HG02840 (cell line): Measurements from ENCODE around the gene CABLES1.
"Not testable (repeated sequence)": the region's sequence is repeated elsewhere in the genome, so short reads cannot be mapped to it uniquely, and the experiment has no call there.

Experiments used
- ATAC-seq: cut with Tn5 transposase; IDR thresholded peaks from one replicate; pipeline ENCODE4 v1.9.1; 2021; ENCODE audit warnings: mild to moderate bottlenecking, moderate library complexity, moderate number of reproducible peaks; ENCODE audit not compliant: unreplicated experiment, low FRiP score

CABLES1 gene, protein sequence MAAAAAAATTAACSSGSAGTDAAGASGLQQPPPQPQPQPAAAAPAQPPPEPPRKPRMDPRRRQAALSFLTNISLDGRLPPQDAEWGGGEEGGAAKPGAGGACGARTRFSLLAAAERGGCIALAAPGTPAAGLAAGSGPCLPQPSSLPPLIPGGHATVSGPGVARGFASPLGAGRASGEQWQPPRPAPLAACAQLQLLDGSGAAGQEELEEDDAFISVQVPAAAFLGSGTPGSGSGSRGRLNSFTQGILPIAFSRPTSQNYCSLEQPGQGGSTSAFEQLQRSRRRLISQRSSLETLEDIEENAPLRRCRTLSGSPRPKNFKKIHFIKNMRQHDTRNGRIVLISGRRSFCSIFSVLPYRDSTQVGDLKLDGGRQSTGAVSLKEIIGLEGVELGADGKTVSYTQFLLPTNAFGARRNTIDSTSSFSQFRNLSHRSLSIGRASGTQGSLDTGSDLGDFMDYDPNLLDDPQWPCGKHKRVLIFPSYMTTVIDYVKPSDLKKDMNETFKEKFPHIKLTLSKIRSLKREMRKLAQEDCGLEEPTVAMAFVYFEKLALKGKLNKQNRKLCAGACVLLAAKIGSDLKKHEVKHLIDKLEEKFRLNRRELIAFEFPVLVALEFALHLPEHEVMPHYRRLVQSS

DNA sequence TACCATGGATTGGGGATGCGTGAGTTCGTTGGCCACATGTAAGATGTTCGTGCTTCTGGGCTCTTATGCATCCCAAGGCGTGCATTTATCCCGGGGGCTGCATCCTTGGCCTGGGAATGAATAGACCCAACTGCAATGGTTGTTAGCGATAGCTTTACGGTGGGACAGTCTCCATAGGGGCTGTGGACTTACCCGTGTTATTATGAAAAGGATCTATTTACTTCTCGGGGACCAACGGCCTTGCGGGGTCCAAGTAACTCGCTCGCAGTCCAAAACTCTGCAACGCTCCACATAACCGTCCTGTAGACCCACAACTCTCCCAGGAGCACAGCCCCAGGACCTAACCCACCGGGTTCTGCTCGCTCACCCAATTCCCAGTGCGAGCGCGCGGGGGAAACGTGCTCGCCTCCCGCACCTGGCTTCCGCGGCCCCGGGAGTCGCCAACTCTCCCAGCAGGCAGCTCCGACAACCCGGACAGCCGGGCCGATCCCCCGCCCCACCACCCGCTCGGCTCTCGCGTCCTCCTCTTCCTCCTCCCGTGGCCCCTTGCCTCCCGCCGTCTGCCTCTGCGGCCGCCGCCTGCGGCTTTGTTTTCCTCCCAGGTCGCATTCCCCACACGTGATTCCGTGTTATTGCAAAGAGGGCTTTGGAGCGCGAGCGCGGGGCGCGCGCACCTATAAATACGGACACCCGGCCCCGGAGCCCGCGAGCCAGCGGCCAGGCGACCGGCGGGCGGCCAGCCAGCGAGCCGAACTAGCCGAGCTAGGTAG, at the start of gene CABLES1:
CABLES1 (plus strand) TSS at position 706 of the 770 bp plus-strand sequence. CDS start 278 bp downstream, outside the sequence.
- no peak for ATAC-seq

DNA sequence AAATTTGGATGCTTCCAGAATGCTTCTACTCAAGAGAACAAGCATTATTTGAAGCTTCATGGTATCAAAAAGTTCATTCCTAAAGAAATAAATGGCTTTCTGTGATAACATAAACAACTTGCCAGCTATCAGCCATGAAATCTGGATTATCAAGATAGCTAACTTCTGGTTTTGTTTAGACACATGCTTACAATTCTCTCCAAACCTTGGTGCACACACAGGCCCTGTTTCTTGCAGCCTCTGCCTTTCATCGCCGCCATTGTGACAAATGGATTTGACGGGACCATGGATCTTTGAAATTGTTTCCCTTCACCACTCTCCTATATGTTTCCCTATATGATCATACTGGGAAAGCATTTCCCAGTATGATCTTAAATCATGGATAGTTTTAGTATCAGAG, 47.9 kb upstream of the CABLES1 start:
- no peak for ATAC-seq

DNA sequence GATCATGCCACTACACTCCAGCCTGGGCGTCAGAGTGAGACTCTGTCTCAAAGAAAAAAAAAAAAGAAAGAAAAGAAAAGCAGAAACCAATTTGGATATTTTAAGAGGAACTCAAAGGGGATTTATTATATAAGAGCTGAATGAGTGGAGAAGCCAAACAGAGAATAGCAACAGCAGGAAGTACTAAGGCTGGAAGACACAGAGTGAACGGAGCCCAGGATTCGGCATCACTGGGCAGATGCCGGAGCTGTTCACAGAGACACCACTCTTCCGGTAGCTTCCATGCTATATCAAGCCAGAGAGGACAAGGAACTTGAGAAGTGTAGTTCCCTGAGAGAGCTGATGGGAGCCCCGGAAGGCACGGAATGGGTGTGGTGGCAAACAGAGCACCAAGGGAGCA, 47.0 kb upstream of the CABLES1 start:
- ATAC-seq, result no peak

DNA sequence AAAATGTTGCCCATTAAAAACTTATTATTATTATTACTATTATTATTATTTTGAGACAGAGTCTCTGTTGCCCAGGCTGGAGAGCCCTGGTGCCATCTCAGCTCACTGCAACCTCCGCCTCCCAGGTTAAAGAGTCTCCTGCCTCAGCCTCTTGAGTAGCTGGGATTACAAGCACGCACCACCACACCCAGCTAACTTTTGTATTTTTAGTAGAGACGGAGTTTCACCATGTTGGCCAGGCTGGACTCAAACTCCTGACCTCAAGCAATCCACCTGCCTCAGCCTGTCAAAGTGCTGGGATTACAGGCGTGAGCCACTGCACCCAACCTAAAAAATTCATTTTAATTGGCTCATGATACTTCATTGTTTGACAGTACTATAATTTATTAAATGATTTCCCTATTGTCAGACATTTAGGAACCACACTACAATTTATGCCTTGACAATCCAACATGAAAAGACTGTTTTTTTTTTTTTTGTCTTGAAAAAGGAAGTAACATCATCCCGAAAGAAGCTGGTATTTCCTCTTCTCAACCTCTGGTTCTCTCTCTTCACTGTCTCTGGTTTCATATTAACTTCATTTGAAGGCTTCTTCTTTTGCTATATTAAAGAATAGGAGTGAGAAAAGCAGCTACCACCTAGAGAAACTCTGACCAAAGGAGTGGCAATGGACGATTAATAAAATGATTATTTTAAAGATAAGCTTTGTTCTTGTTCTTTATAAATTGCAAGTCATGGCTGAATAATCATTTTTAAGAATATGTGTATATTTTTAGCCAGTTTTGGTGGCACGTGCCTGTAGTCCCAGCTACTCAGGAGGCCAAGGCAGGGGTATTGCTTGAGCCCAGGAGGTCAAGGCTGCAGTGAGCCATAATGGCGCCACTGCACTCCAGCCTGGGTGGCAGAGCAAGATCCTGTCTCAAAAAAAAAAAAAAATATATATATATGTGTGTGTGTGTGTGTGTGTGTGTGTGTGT, 44.0 kb upstream of the CABLES1 start:
- not testable (repeated sequence) for ATAC-seq

DNA sequence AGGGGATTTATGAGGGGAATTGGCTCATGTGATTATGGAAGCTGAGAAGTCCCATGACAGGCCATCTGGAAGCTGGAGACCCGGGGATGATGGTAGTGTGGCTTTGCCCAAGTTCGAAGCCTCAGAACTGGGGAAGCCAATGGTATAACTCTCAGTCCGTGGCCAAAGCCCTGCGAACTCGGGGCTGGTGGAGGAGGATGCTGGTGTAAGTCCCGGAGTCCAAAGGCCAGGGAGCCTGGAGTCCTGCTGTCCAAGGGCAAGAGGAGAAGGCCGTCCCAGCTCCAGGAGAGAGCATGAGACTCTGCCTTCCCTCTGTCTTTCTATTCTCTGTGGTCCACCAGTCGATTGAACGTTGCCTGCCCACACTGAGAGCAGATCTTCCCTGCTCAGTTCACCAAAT, 43.2 kb upstream of the CABLES1 start:
- no peak for ATAC-seq

DNA sequence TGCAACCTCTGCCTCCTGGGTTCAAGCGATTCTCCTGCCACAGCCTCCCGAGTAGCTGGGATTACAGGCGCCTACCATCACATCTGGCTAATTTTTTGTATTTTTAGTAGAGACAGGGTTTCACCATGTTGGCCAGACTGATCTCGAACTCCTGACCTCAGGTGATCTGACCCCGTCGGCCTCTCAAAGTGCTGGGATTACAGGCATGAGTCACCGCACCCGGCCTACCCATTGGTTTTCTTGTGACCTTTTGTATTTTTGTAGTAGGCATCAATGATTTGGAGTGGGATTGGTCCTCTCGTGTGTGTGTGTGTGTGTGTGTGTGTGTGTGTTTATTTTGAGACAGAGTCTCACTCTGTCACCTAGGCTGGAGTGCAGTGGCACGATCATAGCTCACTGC, 42.2 kb upstream of the CABLES1 start:
- not testable (repeated sequence) for ATAC-seq

DNA sequence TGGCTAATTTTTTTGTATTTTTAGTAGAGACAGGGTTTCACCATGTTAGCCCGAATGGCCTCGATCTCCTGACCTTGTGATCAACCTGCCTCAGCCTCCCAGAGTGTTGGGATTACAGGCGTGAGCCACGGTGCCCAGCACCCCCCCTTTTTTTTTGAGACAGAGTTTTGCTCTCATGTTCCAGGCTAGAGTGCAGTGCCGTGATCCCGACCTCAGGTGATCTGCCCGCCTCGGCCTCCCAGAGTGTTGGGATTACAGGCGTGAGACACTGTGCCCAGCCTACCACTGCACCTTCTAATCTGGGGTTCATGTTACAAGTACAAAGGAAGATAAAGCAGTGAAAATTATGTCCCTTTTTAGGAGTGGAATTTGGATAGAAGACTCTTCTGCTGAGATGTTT, 41.5 kb upstream of the CABLES1 start:
- no peak for ATAC-seq

DNA sequence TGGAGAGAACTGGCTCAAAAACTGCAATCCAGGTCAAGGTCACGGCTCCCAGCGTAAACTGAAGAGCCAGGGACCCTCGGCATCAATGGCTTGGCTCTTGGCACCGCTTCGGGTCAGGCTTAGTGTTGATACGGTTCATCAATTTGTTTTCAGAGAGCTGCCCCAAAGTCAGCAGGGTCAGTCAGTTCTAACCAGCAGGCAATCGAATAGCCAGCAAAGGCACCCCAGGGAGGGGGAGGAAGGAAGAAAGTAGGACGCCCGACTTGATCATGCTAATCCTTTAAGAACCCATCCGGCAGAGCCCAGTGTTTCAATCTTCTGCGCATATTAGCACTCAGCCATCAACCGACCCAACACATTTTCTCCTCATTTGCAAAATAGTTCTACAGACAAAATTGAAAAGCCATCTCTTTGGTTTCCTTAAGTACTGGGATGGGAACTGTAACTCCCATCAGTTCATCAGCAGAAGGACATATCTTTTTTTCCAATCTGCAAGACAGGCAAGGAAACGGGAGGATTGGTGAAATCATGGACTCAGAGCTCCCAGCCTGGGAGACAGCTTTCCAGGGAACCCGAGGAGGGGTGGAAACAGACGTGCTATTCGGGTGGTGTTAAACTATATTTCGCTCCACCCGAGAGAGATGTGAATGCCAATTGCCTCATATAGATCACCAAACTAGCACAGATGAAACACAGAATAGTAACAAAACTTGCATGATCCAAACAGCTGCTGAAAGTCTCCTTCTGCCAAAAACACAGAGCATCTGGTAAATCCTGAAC, 40.7 kb upstream of the CABLES1 start:
- no peak for ATAC-seq

DNA sequence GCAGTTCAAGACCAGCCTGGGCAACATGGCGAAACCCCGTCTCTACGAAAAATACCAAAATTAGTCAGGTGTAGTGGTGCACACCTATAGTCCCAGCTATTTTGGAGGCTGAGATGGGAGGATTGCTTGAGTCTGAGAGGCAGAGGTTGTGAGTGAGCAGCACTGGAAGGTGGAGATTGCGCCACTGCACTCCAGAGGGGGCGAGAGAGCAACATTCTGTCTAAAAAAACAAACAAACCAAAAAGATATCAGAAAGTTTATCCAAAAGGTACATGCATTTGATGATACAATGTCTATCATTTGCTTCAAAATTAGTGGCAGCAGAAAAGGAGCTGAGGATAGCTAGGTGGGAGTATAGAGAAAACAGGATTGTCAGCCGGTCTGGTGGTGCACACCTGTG, 39.8 kb upstream of the CABLES1 start:
- no peak for ATAC-seq

DNA sequence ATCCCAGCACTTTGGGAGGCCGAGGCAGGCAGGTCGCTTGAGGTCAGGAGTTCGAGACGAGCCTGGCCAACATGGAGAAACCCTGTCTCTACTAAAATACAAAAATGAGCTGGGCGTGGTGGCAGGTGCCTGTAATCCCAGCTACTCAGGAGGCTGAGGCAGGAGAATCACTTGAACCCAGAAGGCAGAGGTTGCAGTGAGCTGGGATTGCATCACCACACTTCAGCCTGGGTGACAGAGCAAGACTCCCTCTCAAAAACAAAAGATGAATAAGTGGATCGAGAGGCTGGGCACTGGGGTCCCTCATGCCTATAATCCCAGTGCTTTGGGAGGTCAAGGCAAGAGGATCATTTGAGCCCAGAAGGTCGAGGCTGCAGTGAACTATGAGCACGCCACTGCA, 38.3 kb upstream of the CABLES1 start:
- ATAC-seq, result not testable (repeated sequence)

DNA sequence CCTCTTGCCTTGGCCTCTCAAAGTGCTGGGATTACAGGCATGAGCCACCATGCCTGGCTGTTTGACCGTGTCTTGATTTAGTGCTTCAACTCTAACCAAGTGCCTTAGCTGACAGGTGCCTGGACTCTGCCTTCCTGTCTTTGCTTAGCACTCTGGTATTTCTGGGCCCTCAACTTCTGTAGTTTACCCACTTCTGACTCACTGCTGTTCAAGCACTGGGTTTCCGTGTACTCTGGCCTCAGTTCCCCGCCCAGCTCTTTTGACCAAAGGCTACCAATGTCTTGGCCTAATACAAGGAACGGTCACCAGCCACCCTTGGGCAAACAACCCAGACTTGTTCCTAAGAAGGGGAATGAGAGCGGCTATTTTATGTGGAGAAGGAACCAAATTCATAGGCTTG, 35.7 kb upstream of the CABLES1 start:
- no peak for ATAC-seq

DNA sequence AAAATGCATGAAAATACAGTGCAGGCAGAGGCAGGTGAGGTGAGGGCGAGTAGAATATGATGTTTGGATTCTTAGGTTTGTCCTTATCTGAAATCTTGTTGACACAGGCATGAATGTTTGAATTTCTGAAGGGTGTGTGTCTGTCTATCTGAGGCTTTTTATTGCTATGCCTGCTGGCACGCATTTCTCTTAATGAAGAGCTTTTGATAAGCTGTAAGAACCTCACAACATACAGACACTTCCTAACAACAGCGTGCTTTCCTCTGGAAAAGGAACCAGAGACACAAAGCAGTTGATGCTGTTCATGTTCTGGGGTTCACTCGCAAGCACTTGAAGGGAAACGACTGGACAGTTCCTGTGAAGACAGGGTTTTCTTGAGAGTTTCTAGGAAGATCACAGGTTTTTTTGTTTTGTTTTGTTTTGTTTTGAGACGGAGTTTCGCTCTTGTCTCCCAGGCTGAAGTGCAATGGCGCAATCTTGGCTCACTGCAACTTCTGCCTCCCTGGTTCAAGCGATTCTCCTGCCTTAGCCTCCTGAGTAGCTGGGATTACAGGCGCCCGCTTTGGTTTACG, 33.3 kb upstream of the CABLES1 start:
- ATAC-seq, result no peak

DNA sequence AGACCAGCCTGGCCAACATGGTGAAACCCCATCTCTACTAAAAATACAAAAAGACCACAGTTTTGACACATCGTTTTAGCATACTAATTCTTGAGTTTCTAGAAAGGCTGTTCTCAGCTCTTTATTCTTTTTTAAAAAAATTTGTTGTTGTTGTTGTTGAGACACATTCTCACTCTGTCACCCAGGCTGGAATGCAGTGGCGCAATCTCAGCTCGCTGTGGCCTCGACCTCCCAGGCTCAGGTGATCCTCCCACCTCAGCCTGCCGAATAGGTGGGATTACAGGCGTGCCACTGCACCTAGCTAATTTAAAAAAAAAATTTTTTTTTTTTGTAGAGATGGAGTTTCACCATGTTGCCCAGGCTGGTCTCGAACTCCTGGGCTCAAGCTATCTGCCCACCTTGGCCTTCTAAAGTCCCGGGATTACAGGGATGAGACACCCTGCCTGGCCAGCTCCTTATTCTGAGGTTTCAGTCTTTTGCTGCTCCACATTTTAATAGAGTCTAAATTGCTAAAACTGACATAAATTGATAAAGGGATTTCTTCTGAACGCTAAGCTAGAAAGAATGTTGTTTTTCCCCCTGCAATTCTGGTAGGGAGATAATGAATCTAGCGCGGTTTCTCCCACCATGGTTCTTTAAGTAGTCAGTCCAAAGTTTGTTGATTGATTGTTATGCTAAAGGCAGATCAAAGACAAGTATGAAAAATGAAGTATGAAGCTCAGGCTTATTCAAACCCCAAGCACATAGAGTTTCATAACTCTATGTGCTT, 32.6 kb upstream of the CABLES1 start:
- no peak for ATAC-seq

DNA sequence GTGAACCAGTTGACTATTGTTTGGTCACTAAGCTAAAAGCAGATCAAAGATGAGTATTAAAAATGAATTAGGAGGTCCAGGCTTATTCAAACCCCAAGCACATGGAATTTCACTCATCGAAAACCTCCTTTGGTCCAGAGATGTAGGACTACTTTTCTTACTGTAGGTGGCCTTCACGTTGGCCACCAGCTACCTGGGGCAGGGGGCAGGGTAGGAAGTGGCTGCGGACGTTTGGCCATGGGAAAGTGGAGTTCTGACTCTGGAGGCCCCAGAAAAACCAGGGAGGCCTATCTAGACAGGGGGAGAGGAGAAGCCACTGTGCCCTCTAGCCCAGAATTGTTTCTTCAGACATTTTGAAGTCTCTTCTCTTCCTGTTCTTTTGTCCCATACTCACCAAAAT, 31.8 kb upstream of the CABLES1 start:
- ATAC-seq, result no peak

DNA sequence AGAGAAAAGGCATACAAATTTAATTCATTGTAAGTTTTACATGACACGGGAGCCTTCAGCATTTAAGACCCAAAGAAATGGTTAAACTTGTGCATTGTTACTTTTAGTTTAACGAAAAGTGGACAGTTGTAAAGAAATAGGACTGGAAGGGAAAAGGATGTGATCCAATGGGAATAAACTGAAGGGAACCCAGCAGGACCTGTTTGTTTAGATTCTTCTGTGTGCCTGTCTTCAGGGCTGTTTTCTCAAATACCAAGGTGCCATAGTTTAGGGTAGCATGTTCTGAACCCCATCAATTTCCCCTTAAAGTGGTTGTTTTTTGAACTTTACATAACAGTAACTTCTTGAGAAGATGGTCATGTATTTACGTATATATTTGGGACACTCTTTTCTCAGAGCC, 30.3 kb upstream of the CABLES1 start:
- ATAC-seq, result no peak

DNA sequence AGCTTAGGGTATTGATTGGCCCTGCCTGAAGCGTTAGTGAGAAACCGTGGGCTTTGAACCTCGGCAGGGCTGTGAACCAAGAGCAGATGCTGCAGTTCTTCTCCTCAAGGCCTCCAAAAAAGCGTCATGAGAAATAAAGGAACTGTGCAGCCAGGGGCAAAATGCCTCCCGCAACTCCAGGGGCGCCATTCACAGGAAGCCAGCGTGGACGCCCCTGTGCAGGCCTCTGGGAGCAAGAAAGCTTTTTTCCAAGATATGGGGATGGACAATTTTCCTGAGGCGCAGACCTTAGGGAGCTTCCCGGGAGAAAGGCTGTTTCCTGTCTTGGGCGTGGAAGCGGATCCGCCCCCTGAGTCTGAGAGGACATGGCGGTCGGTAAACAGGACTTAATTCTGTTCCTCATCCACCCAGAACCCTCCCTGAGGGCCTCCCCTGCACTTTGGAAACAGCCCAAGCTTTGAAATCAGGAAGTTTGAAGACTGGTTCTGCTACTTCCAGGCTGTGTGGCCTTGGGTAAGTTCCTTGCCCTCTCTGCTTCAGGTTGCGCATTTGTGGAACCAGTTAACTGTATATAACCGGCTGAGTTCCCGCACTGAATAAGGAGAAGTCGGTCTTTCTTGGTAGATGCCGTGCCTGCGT, 29.6 kb upstream of the CABLES1 start:
- ATAC-seq, result no peak

DNA sequence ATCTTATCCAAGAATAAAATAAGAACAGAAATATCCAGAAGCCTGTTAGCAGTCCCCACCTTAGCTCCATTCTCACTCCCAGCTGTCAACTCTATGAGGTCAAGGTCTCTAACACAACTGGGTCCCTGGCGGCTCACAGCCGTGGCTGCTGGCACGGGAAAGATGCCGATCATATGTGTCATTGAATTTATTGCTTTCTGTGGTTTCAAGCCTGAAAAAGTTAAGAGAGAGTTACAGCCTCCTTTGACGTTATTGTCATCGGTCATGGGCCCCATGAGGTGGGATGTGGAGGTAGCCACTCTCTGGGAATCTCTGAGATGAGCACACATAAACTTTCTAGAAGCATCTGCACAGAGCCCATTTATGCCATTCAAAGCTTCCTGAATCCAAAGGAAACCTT, 28.7 kb upstream of the CABLES1 start:
- ATAC-seq, result no peak

DNA sequence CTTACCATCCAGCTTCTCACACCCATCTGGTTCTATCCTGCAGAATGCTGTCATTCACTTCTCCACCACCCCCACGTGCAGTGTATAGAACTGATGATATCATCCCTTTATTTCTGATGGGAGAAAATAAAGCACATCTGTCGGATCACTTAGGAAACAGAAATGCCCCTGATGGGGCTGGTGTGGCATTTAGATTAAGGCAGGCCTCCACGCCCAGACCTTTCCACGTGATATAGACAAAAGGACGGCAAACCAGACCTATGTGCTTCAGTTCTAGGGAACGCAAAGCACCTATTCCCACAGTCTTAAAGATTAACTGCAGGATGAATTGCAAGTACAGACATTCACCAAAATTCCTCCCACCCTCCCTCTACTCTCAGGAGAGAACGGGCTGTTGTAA, 27.6 kb upstream of the CABLES1 start:
- no peak for ATAC-seq
